ENCODE measurements around the gene ZBTB39.
"Not testable (repeated sequence)": the region's sequence is repeated elsewhere in the genome, so short reads cannot be mapped to it uniquely, and the experiment has no call there.

Gene ZBTB39, protein sequence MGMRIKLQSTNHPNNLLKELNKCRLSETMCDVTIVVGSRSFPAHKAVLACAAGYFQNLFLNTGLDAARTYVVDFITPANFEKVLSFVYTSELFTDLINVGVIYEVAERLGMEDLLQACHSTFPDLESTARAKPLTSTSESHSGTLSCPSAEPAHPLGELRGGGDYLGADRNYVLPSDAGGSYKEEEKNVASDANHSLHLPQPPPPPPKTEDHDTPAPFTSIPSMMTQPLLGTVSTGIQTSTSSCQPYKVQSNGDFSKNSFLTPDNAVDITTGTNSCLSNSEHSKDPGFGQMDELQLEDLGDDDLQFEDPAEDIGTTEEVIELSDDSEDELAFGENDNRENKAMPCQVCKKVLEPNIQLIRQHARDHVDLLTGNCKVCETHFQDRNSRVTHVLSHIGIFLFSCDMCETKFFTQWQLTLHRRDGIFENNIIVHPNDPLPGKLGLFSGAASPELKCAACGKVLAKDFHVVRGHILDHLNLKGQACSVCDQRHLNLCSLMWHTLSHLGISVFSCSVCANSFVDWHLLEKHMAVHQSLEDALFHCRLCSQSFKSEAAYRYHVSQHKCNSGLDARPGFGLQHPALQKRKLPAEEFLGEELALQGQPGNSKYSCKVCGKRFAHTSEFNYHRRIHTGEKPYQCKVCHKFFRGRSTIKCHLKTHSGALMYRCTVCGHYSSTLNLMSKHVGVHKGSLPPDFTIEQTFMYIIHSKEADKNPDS

DNA sequence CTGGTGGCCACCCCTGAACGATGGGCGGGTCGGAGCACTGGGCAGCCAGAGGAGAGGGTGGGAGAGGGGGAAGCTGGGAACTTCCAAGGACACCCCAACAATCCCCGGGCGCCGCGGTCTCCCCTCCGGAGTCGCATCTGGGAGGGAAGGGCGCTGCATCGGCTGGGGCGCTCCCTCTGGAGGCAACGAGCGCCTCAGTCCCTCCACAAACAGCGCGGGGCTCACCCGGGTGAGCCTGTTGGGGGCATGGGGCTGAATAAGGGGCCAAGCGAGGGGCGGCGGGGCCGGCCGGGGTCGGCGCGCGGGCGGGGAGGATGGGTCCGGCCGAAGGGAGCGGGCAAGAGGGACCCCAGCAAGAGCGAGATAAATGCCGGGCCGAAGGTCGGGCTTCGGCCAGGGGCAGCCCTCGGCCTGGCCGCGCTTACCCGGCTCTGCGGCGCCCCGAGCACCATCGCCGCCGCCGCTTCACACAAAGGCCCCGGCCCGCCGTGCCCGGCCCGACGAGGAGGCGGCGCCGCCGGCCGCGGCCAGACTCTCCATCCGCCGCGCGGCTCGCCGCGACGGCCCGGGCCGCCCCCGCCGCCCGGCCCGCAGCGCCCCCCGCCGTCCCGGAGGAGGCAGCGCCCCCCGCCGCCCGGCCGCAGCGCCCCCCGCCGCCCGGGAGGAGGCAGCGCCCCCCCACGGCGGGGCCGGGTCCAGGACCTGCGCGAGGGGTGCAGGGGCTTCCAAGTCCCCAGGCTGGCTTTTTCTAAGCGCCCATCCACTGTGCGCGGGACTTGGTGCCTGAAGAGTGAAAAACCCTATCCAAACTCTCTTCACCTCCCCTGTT lies at the start of gene ZBTB39:
TSS of gene ZBTB39 (minus strand) at position 567 of the 829 bp plus-strand sequence. CDS start 1,629 bp downstream, outside the sequence.
- no peak for DNase-seq (ENCODE audit: low read depth)

DNA sequence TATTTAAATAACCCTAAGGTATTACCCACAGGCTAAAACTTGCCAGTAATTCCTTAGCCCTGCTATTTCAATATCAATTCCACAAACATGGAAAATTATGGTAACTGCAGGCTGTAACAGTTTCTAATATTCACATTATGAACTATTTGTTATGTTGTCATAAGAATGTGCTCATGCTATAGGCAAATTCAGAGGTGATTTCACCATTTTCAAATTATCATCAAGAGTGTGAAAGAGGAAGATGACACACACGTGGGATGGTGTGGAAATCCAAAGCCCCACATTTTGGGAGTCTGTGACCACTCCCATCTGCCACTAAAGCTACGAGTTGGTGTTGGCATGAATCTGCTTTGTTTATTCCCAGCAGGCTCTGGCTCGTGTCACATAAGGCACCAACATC lies 49.5 kb upstream of the ZBTB39 start:
- no peak for DNase-seq (ENCODE audit: low read depth)

DNA sequence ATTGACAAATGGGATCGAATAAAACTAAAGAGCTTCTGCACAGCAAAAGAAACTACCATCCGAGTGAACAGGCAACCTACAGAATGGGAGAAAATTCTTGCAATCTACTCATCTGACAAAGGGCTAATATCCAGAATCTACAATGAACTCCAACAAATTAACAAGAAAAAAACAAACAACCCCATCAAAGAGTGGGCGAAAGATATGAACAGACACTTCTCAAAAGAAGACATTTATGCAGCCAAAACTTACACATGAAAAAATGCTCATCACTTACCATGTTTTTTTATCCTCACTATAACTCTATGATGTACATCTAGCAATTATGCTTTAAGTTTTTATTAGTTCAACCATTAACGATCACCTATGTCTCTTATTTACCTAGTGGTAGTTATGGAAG lies 47.6 kb upstream of the ZBTB39 start:
- DNase-seq (ENCODE audit: low read depth), result not testable (repeated sequence)

DNA sequence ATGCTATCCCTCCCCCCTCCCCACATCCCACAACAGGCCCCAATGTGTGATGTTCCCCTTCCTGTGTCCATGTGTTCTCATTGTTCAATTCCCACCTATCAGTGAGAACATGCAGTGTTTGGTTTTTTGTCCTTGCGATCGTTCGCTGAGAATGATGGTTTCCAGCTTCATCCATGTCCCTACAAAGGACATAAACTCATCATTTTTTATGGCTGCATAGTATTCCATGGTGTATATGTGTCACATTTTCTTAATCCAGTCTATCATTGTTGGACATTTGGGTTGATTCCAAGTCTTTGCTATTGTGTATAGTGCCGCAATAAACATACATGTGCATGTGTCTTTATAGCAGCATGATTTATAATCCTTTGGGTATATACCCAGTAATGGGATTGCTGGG lies 46.8 kb upstream of the ZBTB39 start:
- not testable (repeated sequence) for DNase-seq (ENCODE audit: low read depth)

DNA sequence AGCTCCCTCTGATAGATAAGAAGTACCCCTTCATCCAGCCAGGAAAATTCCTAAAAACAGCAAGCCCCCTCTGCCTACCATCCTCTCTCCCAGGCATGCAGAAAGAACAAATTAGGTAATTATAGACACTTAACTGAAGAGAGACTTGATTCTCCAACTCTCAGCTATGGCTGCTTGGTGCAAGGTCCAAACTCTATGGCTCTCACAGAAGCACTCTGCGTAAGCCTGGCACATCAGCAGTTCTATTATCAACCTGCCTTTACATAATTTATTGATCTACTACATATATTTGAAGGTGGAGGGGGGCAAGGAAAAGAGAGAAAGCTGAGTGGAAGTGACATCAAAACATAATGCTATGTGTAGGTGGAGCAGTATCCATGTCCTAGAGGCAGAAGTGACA lies 44.7 kb upstream of the ZBTB39 start:
- no peak for DNase-seq (ENCODE audit: low read depth)

DNA sequence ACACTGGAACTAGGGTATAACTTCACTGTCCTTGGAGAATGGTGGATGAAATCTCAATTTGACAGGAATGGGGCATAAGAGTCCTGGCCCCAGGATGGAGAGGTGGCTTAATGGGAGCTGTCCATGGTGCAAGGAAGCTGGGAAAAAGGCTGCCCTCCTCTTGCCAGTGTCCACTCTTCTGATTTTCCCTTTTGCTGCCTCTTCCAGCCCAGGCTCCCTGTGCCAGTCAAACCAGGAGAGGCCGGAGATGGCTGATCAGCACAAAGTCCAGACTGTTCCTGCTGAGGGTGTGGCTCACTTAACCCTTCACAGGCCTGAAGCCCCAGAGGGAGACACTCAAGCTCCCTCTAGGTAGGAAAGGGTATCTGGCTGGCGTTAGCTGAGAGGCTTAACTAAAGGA lies 43.5 kb upstream of the ZBTB39 start, which contains the start of gene MYO1A:
TSS of gene MYO1A (minus strand) at position 240 of the 400 bp plus-strand sequence. CDS start 1,806 bp downstream, outside the sequence.
- no peak for DNase-seq (ENCODE audit: low read depth)

DNA sequence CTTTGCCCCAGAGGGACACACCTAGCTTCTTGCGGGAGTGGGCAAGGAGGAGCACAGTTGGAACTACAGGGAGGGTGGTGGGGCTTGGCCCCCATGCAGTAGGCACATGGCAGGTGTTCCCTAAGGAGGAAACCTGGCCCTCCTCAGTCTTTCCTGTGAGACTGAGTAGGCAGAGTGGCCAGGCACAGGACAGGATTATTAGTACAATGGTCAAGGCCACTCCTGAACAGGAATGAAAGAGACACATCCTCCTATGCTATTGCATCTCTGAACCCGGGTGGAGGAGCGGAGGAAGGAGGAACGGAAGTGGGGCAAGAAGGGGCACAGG lies 42.7 kb upstream of the ZBTB39 start:
- no peak for DNase-seq (ENCODE audit: low read depth)

DNA sequence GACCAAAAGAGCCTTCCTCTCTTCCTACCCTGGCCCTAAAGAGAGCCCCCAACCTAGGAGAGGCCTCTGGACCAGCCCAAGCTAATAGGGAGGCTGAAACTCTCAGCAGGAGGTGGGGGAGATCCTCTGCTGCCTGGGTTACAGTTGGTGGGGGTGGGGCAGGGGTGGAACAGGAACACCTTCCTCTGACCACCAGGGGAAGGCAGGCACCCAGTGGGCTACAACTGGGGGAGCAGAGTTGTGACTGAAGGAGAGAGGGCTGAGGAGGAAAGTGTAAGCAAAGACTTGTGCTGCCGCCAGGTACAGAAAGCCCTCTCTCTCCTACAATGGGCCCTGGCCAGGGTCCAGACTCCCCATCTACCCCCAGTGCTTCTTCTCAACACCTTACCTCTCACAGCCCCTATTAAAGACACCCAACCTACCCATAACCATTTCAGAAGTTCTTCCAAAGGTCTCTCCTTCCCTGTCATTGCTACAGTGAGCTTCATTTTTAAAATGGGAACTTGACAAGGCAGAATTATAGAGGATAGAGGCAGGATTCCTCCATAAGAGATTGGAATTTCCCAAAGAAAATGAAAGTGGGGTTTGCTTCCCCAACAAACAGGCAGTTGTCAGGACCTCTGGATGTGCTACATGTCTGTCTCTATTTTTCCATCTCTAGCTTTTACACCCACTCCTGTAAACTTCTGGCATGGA lies 42.2 kb upstream of the ZBTB39 start:
- no peak for DNase-seq (ENCODE audit: low read depth)

DNA sequence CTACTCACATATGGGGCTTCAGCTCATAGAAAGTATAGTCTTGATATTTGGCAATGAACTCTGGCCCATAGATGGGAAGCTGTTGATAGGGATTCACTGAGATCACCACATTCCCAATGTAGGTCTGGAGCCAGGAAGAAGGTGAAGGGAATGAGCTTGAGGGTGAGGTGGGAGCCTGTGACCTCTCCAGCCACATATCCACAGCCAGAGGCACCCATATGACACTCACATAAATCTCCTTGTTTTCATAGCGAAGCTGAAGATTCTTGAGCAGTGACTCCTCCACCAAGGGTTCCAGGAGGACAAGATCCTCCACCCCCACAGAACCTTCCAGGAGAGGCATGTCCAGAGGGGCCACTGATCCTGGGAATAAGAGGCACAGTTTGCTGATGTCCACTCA lies 41.6 kb upstream of the ZBTB39 start:
- DNase-seq (ENCODE audit: low read depth), result peak; percentile 32

DNA sequence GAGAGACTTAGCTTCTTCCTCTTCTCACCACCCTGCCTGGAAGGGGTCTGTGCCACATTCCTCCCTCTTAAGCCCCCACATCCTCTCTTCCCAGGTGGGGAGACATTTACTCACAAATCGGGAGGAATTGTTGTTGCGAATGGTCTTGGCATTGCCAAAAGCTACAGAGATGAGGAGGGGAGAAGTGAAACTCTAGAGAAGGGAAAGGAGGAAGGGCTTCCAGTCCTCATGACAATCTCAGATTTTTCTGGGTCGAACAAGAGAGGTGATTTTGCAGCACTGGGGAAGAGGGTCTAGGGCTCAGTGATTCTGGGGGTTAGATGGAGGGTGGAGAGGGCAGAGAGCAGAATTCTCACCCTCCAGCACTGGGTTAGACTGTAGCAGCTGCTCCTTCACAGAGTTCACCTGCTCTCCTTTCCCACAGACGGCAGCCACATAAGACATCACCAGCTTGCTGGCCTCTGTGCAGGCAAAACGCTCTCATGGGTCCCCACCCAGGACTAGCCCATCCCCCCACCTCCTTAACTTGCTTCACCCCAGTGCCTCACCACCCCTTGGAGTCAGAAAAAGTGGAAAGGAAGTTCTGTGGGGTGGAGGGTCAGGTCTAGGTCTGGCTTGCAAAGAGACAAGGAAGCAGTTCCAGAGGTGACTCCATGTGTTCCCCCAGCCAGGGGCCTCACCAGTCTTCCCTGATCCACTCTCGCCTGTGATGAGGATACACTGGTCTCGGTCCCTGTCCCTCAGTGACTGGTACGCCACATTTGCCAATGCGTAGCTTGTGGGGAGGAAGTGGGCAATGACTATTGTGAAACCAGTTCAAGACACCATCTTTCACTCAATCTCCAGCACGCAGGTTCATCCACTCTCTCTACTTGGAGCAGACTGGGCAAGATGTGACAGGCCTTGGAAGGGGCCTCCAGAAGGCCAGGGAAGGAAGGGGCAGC lies 40.9 kb upstream of the ZBTB39 start:
- no peak for DNase-seq (ENCODE audit: low read depth)

DNA sequence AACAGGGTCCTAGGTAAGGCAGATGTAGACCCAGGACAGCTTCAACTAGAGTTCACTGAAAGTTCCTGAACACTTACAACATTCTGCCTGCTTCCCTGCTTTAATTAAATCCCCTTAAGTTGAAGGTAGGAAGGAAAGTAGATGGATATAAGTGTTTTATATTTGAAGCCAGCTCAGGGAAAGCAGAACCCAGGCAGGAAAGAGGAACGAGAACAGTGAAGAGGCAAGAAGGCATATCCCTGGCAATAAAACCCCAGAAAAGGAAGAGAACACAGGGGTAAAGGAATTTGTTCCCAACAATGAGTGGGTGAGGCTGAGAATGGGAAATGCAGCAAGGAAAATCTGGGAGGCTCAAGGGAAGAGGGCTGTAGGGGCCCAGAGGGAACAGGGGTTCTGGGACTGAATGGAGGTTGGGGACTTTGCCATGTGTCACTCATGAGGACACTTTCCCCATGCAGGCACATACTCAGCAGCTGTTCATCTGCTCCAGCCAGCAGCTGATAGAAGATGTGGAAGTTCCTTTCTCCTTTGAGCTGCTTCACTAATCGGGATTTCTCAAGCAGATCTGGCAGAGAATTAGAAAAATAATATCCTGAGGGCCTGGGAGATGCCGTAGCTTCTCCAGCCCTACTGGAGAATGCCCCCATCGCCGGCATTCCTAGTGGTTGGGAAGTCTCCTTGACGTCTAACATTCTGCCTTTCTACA lies 39.9 kb upstream of the ZBTB39 start:
- no peak for DNase-seq (ENCODE audit: low read depth)

DNA sequence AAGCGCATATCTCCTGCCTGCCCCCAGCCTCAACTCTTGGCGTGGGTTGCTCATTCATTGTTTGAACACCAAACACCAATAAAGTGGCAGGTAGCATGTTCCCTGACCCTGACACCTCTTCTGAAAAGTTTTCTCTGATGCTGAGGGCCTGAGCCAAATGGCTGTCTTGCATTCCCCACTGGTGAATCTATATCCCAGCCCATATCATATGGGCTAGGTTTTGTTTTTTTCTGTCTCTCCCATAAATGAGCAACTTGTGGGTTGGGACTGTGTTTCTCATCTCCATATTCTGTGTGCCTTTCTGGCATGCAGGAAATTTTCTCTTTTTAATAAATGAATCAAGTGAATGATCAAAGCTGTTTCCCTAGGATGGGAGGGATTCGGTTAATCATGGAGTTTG lies 38.5 kb upstream of the ZBTB39 start:
- no peak for DNase-seq (ENCODE audit: low read depth)

DNA sequence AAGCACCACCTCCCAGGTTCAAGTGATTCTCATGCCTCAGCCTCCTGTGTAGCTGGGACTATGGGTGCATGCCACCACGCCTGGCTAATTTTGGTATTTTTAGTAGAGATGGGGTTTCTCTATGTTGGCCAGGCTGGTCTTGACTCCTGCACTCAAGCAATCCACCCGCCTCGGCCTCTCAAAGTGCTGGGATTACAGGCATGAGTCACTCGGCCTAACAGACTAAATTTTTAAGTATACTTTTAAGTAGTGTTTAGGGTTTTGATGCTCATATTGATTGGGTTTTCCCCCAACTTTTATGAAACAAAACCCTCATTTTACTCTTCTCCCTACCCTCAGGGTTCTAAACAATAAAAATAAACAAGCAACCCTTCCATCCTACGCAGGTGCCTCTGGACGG lies 38.1 kb upstream of the ZBTB39 start:
- DNase-seq (ENCODE audit: low read depth), result no peak

DNA sequence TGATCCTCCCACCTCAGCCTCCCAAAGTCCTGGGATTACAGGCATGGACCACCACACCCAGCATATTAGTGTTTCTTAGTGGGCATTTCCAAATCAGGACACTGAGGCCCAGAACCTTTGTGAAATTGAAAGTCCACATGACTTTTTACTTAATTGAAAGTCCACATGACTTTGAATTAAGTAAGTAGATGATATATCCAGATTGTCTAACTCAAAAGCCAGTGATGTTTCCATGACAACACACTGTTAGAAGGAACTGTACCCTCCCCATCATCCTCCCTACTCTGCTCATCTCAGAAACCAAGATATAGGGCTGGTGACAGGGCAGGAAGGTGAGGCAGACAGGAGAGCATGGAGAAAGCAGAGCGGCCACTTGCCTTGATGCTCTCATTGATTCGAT lies 36.3 kb upstream of the ZBTB39 start:
- no peak for DNase-seq (ENCODE audit: low read depth)

DNA sequence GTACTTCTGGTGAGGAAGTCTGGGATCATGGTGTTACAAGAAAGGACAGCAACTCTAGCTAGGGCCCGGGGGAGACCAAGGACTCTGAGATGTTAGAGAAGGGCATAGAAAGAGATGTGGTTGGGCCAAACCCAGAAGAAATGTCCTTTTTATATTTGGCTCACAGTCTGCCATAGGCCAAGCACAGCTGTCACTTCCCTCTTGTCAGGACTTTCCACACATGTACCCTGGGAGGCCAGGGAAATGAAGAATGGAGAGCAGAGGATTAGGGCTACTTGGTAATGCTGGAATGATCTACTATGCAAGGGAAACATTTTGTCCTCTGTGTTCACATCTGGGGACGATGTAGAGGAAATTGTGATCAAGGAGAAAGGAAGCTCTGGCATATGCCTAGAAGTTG lies 34.4 kb upstream of the ZBTB39 start:
- DNase-seq (ENCODE audit: low read depth), result no peak

DNA sequence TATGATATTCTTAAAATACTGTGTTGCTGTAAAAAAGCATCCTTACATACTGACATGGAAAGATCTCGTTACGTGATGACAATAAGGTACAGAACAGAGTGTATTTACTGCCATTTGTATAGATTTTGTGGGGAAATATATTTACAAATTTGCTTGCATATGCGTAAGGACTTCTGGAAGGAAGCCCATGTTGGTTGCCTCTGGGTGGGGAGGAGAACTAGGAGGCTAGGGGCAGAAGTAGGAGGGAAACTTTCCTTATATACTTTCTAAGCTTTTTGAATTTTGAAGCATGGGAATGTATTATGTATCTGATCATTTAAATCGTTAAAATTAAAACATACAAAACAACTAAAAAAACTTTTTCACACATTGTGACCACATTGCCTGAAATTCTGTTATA lies 33.9 kb upstream of the ZBTB39 start:
- DNase-seq (ENCODE audit: low read depth), result no peak

DNA sequence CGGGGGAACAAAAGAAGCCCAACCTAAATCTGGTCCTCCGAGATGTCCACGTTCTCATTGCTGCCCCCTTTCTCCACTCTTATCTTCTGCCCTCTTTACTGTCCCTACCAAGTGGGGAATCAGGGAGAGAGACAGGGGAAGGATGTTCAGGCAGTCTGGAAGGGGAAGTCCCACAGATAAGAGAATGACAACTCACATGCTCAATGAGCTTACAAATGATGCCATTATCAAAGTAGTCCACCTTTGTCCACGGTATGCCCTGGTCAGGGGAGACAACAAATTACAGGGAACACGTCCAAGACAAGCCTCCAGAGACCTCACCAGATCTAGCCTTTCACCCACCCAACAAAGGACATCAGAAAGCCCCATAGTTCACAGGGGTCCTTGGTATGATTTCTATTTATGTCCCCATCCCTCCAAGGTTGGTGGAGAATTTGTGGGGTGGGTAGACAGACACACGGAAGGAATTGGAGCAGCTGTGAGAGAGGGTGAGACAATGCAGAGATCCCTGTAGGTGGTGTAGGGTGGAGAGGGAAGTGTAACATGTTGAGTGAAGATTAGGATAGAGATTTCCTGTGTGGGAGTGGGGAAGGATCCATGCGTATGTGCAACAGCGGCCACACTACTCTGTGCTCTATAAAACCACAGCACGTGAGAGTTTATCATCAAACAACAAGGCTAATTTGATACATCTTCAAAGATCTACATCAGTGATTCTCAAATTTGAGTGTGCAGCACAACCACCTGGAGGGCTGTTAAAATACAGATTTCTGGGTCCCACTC lies 32.9 kb upstream of the ZBTB39 start:
- DNase-seq (ENCODE audit: low read depth), result no peak

DNA sequence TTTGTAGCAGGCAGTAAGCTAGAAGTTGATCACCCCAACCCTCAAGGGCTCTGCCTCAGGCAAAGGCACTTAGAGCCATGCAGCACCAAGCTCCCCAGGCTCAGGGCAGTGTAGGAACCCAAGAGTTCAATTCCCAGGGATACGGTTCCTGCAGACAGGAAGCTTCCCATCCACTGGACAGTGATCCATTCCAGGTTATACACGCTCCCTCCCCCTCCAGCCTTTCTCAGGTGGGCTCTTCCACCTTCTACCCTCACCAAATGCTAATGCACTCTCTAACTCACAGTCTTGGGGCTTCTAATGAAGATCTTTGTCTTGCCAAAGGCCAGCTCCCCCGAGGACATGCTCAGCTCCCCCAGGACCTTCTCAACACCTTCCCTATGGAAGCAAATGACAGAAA lies 30.9 kb upstream of the ZBTB39 start:
- no peak for DNase-seq (ENCODE audit: low read depth)

DNA sequence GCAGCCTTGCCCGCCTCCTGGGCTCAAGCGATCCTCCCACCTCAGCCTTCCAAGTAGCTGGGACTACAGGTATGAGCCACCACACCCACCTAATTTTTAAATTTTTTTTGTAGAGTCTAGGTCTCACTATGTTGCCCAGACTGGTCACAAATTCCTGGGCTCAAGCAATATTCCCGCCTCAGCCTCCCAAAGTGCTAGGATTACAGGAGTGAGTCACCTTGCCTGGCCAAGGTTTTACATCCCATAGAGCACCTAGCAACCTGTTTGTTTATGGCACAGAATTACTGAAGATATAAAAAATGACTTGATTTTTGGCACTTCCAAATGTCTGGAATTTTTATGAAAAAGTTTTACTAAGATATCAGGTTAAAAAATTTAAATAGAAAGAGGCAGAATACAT lies 27.1 kb upstream of the ZBTB39 start:
- no peak for DNase-seq (ENCODE audit: low read depth)

Data from GM04503 (cell line).